ENCODE measurements around the gene OR4D1.
"Not testable (repeated sequence)": the region's sequence is repeated elsewhere in the genome, so short reads cannot be mapped to it uniquely, and the experiment has no call there.

Gene OR4D1

DNA sequence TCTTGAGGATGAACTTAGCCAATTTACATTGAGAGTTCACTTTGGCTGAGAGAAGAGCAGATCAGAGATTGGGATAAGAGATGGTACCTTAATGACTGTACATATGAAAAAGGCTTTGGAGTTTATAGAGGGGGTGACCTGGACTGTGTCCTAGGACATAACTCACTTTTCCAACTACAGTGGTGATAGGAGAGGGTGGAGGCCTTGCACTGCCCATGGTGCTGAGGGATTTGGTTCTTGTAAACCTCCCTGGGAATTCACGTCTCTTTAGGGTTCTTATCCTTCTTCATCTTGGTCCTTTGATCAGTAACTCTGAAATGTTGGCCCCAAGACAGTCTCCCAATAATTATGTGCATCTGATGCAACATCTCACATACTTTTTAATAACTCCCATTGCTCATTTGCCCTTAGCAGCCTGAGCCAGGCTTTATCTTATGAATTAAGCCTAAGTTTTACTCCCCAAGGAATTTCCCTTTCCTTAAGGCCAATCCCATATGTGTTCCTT lies at the start of gene OR4D1:
TSS of gene OR4D1 (plus strand) at position 455 of the 505 bp plus-strand sequence. CDS start 6,770 bp downstream, outside the sequence.
- DNase-seq, result no peak

DNA sequence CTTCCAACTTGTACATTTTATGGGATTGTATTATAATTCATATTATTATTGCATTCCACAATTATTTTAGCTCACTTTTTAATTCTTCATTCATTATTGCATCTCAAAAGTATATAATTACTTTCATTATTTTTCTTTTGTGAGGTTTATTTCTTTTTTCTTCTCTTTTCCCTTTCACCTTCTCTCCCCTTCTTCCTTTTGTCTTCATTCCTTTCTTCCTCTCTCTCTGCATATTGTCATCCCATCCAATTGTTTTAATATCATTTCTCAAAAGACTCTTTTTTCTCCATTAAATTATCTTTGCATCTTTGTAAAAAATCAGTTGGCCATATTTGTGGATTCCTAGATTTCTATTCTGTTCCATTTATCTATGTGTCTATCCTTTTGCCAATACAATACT lies 47.7 kb upstream of the OR4D1 start:
- DNase-seq, result no peak

DNA sequence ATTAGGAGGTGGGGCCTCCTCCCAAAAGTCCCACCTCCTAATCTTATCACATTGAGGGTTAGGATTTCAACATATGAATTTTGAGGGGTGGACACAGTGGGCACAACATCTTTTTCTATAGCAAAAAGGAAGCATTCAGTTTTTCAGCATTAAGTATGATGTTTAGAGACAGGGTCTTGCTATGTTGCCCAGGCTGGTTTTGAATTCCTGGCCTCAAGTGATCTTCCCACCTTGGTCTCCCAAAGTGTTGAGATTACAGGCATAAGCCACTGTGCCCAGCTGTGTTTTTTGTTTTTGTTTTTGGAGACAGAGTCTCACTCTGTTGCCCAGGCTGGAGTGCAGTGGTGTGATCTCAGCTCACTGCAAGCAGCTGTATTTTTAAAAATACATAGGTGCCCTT lies 46.3 kb upstream of the OR4D1 start:
- not testable (repeated sequence) for DNase-seq

DNA sequence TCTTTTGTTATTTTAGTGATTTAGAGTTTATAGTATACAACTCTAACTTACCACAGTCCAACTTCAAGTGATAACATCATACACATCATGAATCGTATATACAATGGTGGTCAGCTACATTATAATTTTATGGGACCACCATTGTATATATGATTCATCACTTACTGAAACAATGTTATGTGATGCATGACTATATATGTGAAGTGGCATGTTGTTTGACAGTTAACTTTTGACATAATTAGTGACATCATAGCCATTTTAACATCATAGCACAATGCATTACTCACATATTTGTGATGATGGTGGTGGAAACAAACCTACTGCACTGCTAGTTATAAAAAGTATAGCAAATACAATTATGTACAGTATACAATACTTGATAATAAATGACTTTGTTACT lies 43.1 kb upstream of the OR4D1 start:
- no peak for DNase-seq

DNA sequence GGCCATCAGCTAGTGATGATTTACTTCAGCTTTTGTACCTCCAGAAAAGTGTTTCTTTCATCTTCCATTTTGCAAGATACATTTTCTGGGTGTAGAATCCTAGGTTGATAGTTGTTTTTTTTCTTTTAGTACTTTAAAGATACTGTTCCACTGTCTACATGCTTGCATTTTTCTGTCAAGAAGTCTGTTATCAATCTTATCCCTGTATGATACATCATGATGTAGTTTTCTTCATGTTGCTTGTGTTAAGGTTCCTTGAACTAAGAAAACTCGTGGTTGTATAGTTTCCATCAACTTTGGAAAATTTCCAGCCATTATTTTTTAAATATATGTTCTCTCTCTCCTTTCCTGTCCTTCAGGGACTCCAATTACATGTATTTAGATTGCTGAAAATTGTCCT lies 40.9 kb upstream of the OR4D1 start:
- DNase-seq, result no peak

DNA sequence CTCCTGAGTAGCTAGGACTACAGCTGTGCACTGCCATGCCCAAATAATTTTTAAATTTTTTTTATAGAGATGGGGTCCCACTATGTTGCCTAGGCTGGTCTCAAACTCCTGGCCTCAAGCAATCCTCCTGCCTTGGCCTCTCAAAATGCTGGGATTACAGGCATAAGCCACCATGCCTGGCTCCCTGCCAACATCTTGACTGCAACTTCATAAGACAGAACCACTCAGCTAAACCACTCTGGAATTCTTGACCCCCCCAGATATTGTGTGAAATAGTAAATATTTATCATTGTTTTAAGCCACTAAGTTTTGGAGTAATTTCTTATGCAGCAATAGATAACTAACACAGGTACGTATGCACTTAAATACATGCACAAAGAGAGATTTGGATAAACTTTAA lies 39.0 kb upstream of the OR4D1 start:
- DNase-seq, result no peak

DNA sequence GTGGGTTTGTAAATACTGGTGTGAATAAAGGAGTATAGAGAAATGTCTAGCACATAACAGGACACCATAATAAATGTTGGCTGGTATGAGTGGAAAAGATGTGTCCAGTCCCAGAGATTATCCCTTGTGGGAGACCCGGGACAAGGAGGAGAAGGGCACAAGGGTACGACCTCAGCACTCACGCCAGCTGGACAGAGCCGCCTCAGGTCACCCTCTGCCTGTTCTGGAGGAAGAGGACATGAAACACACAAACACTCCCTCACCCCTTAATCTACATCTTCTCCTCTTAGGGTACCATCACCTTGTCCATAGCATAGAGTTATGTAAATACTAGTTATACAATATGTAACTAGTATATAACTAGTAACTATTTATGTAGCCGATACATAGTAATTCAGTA lies 38.2 kb upstream of the OR4D1 start:
- DNase-seq, result no peak

DNA sequence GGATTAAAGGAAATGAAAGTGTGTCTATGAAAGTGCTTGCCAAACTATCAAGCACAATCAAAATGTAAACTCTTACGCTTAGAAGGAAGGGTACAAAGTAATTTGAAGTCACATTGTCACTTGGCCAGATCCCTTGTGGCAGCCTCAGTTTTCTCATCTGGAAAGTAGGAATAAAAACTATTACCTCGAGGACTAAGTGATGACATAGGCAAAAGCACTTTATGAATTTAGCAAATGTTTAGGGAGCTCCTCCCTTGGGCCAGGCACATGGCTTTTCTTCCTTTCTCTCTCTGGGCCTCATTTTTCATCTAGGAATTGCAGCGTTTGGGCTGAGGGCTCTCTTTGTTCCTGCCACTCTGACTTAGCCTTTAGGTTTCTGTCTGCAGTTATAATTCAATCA lies 36.5 kb upstream of the OR4D1 start:
- no peak for DNase-seq

DNA sequence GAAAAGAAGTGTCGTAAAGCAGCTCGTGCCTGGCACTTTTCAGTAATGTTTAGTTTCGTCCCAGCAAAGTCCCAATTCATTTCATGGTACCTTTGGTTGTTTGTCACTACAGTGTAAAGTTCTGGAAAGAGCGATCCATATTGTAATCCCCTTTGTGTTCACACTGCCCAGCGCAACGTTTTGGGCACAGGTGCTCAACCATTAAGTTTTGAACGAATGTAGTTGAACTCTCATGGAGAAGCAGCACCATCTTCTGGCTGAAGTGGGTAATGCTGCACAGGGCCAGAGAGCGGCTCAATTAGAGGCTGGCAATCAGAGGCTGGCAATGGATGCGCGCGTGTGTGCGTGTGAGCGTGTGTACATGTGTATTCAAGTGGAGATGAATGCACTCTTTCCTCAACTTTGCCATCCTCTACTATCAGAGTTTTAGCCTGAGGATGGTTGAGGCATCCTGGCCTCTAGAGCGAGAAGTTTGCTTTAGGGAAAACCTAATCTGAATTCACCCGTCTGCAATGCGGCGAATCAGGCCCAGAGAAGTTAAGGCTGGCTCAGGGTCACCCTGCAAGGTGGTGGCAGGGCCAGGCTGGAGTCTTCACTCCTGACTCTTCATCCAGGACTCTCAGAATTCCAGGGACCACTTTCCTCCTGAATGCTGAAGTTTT lies 35.1 kb upstream of the OR4D1 start:
- DNase-seq, result peak; percentile 76

DNA sequence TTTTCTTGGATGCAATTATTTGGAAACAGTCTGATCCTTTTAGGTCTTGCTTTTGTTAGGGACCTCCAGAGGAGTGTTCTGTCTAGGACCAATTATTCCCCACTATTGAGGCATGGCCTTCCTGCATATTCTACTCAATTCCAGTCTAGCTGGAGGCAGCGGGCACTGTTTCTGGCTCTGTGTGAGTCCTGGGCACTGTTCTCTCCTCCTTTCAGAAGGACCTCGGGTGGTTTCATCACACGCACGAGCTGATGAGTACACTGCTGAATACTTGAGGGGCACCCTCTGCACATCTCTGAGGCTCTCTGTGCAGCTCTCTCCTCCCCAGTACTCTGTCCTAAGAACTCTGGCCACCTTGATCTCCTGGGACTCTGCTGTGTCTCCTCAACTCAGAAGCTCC lies 34.2 kb upstream of the OR4D1 start:
- DNase-seq, result no peak

DNA sequence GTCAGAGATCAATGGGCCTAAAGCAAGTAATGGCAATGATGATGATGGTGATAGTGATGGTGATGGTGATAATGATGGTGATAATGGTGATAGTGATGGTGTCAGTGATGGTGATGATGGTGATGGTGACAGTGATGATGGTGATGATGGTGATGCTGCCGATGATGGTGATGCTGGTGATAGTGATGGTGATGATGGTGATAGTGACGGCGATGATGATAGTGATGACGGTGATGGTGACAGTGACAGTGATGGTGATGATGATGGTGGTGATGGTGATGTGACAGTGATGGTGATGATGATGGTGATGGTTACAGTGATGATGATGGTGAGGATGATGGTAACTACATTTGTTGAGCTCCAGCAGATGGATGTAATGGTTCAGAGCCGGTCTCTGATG lies 30.8 kb upstream of the OR4D1 start:
- no peak for DNase-seq

DNA sequence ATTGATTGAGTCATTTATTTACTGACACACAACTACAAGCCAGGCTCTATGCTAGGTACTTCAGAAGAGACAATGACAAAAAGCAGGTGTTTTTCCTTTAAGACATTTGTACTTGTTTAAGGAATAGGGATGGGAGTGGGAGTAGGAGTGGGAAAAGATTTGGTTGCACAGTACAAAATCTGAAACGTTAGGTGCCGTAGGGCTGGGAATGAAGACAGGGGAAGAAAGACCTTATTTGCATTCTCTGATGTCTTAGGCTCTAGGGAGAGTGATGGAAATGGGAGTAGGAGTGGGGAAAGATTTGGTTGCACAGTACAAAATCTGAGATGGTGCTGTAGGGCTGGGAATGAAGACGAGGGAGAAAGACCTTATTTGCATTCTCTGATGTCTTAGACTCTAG lies 28.7 kb upstream of the OR4D1 start:
- no peak for DNase-seq

DNA sequence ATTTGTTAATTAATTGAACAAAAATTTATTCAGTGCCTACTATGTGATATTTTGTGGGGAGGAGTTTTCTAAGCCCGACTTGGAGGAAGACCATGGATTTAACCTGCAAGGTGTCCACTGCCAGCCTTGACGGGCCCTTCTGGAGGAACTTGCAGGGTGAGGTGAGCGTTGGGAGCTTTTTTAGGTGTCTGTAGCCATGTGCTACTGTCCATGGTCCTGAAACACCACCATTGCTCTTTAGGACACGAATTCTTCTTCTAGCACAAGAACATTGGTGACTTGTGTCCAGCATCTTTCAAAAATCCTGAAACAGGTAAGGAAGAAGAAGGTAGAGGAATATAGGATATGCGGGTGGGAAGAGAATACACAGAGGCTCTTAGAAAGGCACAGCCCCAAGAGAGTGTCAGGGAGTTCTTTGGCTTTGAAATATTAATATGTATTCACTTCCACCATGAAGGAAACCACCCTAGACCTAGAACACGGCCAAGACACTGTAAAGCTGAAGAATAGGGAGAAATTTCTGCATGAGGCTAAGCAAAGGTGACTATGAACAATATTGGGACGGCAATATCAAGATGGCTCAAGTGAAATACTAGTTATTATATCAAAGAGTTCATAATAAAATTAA lies 27.9 kb upstream of the OR4D1 start:
- DNase-seq, result no peak

DNA sequence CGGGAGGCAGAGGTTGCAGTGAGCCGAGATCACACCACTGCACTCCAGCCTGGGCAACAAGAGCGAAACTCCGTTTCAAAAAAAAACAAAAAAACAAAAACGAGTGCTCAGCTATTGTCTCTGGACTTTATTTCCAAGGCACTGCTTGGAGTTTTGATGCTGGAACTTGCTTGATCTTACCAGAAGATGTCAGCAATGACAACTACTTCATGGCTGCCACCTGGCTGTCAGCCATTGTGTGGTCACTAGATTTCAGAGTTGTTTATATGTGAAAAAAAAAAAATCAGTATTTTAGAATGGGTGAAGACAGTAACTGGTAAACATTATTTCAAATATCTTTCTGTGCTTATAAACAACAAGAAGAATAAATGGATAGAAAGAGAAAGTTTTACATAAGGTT lies 26.3 kb upstream of the OR4D1 start:
- DNase-seq, result no peak

DNA sequence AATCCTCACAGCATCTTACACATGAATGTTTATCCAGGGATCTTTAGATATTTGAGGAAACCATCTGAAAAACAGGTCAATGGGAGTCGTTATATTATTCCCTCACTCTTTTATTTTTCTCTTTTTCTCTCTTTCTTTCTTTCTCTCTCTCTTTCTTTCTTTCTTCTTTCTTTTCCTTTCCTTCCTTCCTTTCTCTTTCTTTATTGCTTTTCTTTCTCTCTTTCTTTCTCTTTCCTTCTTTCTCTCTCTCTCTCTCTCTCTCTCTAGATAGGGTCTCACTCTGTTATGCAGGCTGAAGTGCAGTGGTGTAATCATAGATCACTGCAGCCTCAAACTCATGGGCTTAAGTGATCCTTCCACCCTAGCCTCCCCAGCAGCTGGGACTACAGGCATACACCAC lies 20.3 kb upstream of the OR4D1 start:
- DNase-seq, result no peak

DNA sequence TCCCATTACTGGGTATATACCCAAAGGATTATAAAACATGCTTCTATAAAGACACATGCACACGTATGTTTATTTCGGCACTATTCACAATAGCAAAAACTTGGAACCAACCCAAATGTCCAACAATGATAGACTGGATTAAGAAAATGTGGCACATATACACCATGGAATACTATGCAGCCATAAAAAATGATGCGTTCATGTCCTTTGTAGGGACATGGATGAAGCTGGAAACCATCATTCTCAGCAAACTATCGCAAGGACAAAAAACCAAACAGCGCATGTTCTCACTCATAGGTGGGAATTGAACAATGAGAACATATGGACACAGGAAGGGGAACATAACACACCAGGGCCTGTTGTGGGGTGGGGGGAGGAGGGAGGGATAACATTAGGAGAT lies 15.5 kb upstream of the OR4D1 start:
- DNase-seq, result not testable (repeated sequence)

DNA sequence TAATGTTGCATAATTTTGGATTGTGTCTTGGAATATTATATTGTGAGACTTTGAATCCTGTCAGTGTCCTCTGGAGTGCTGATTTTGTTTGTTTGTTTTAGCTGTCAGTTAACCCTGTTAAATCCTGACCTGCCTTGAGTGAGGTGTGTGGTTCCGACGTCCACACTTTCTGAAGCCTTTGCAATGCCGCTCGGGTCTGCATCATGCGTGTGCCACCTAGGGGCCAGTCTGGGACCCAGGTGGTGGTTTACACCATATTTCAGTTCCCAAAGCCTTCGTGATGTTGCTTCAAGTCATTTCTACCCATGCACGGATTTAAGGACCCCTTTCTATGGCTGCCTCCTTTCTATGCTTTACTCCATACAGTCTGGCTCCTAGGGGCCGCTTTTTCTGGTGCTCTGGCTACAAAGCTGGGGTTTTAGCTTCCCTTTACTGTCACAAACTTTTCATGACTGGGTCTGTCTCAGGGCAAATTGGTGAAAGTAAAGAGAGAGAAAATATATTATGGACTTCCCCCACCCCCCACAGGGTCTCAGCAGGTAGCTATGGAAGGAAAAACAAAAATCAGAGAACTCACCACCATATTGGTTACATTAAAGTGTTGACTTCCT lies 11.4 kb upstream of the OR4D1 start:
- DNase-seq, result no peak

DNA sequence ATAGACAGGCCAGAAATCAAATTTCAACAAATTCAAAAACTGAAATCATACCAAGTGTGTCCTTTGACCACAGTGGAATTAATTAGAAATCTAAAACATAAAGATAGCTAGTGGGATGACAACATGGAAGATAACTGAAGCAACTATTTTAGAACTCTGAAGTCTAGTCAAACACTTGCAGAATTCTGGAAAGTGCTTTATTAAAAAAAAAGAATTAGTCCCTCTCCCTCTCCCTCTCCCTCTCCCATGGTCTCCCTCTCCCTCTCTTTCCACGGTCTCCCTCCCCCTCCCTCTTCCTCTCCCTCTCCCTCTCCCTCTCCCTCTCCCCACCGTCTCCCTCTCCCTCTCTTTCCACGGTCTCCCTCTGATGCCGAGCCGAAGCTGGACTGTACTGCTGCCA lies 6.7 kb upstream of the OR4D1 start:
- no peak for DNase-seq

DNA sequence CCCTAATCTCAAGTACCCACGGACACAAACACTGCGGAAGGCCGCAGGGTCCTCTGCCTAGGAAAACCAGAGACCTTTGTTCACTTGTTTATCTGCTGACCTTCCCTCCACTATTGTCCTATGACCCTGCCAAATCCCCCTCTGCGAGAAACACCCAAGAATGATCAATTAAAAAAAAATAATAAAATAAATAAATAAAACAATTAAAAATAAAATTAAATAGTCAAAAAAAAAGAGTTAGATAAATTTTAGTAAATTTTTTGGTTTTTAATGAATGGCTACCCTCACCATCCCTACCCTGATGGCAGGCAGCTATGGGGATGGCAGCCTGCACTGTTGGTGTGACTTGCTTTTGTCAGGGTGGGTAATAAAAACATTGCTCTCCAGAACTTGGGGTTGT lies 4.8 kb upstream of the OR4D1 start:
- not testable (repeated sequence) for DNase-seq

DNA sequence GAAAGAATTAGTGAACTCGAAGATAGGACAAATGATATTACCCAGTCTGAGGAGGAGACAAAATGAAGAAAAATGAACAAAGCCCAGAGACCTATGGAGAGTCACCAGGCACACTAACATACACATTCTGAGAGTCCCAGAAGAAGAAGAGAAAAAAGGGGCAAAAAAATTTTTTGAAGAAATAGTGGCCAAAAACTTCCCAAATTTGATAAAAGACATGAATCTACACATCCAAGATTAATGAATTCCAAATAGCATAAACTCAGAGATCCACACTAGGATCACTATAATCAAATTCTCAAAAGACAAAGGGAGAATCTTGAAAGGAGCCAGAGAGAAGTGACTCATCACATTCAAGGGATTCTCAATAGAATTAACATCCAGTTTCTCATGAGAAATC lies 3.4 kb upstream of the OR4D1 start:
- DNase-seq, result no peak

DNA sequence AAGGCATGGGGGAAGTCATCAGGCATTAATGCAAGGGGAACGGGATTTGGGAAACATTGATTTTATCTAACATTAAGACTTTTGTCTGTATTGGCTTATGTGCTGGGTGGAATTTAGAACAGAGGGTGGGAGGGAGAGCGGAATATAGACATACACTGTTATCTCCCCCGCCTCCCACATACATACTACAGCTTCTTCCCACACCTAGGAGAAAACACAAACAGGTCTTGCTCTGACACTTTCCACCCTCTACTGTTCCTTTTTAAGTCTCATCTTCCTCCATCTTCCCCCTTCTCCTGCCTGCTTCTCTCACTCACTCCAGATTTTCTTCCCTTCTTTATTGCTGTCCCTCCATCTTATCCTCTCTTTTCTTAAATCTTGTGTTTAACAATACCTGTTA lies 425 bp downstream of the OR4D1 start:
- DNase-seq, result no peak

DNA sequence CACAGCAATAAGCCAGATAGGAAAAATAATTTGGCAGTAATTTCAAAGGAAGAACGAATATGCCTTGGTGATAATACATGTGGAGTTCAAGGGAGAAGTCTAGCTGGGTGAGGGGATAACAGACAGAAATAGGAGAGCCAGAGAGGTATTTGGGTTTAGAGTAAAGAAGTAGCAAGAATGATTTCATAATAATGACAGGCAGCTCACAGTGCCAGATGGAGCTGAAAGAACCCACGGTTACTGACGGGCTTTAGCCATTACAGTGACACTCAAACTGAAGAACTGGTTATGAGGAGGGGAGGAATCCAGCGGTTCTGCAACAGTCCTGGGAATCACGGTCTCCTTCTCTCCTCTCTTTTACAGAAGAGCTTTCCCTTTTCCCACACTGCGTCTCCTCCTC lies 2.2 kb downstream of the OR4D1 start:
- no peak for DNase-seq

DNA sequence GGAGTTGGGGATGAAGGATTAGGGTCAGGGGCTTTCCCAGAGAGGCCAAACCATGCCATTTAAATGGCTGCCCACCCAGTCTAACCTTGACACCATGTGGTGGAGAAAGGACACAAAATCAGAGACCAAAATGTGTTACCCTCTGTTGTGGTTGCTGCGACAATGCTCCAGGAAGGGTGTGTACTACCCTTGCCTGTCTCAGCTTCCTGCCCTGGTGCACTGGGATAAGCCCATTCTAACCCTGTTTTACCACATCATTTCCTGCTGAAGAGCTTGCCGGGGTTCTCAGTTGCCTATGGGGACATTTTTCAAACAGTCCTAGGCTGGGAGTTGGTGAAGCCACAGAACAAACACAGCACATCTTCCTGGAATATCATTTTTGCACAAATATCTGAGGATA lies 4.9 kb downstream of the OR4D1 start:
- peak; percentile 29 for DNase-seq

DNA sequence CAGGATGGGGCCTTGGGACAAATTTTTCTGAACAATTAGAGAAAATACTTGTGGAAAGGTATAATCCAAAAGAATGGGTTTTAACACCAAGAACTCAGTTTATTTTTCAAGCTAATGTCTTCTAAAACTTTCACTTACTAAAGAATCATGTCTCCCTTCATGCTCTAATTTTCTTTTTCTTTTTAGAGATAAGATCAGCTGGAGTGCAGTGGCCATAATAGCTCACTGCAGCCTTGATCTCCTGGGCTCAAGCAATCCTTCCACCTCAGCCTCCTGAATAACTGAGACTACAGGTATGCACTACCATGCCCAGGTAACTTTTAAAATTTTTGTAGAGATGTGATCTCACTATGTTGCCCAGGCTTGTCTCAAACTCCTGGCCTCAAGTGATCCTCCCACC lies 5.5 kb downstream of the OR4D1 start:
- no peak for DNase-seq
